Thyroid gland (tissue), 4 donors: ENCODE results near the gene CDC42EP5.

ENCODE experiments used
- POLR2A ChIP-seq, 2 donors: fragments of 450-650 bp; IDR thresholded peaks; one replicate each; pipeline ENCODE4 v1.6.1; 2017; ENCODE audit warnings: antibody characterized with exemption in 2 of 2, mild to moderate bottlenecking in 2 of 2, moderate library complexity in 1 of 2
- TF ChIP-seq, protein P1 (sequence below), 6 experiments: fragments of 200-600 bp in 3 of 6; fragments of 450-650 bp in 3 of 6; sonication (generic) in 3 of 6; IDR thresholded peaks; one replicate each; pipeline ENCODE4 v1.5.1; 2016 to 2019; ENCODE audit warnings: antibody characterized with exemption in 6 of 6, mild to moderate bottlenecking in 2 of 6, inconsistent platforms in 1 of 6, moderate library complexity in 1 of 6

- TF ChIP-seq POLR2A (IDR thresholded peaks at IDR 0.05), result no peak
- TF ChIP-seq, protein P1, sequence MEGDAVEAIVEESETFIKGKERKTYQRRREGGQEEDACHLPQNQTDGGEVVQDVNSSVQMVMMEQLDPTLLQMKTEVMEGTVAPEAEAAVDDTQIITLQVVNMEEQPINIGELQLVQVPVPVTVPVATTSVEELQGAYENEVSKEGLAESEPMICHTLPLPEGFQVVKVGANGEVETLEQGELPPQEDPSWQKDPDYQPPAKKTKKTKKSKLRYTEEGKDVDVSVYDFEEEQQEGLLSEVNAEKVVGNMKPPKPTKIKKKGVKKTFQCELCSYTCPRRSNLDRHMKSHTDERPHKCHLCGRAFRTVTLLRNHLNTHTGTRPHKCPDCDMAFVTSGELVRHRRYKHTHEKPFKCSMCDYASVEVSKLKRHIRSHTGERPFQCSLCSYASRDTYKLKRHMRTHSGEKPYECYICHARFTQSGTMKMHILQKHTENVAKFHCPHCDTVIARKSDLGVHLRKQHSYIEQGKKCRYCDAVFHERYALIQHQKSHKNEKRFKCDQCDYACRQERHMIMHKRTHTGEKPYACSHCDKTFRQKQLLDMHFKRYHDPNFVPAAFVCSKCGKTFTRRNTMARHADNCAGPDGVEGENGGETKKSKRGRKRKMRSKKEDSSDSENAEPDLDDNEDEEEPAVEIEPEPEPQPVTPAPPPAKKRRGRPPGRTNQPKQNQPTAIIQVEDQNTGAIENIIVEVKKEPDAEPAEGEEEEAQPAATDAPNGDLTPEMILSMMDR (IDR thresholded peaks at IDR 0.05), result no peak
These were observed 23.4 kb downstream of the CDC42EP5 start for GRCh38 chr19:54449701-54450069.
